SU-DHL-6 (cell line): ENCODE data around the gene VTA1.

Experiments used
- H2AFZ ChIP-seq: fragments of 200-600 bp; sonication (generic); 2 replicates; pipeline ENCODE4 v1.6.1; 2014; ENCODE audit warnings: low read depth, mild to moderate bottlenecking, moderate library complexity, mixed read lengths, antibody characterized with exemption, low read length; ENCODE audit not compliant: severe bottlenecking
- H3F3A ChIP-seq: fragments of 200-600 bp; shearing (Covaris generic); 2 replicates; pipeline ENCODE4 v1.6.0; 2016; ENCODE audit warnings: antibody characterized with exemption, mild to moderate bottlenecking; ENCODE audit not compliant: insufficient read depth
- H3K27ac ChIP-seq: fragments of 200-600 bp; sonication (generic); 2 replicates; pipeline ENCODE4 v1.5.1; 2016; ENCODE audit warnings: low read depth, mild to moderate bottlenecking, low read length, moderate library complexity, mixed read lengths
- H3K27me3 ChIP-seq: fragments of 200-600 bp; sonication (generic), shearing (Covaris generic); 2 replicates; pipeline ENCODE4 v1.6.0; 2014; ENCODE audit warnings: mild to moderate bottlenecking, low read length
- H3K36me3 ChIP-seq: fragments of 200-600 bp; sonication (generic); 2 replicates; pipeline ENCODE4 v1.6.1; 2014; ENCODE audit warnings: mild to moderate bottlenecking, low read length, mixed read lengths
- H3K4me2 ChIP-seq: fragments of 300-600, 200-600 bp; shearing (Covaris generic), sonication (generic); 2 replicates; pipeline ENCODE4 v1.6.0; 2014; ENCODE audit warnings: low read length, low read depth, mild to moderate bottlenecking; ENCODE audit not compliant: poor library complexity, severe bottlenecking
- H3K4me3 ChIP-seq: fragments of 200-600 bp; sonication (generic); 2 replicates; pipeline ENCODE4 v1.5.1; 2014; ENCODE audit warnings: antibody characterized with exemption, low read length, mild to moderate bottlenecking, mixed read lengths; ENCODE audit not compliant: insufficient read depth, poor library complexity, severe bottlenecking
- H3K79me2 ChIP-seq: fragments of 200-600 bp; sonication (generic); 2 replicates; pipeline ENCODE4 v1.6.1; 2014; ENCODE audit warnings: mild to moderate bottlenecking, low read length, moderate library complexity; ENCODE audit not compliant: insufficient read depth
- H3K9ac ChIP-seq: fragments of 200-600 bp; sonication (generic); 2 replicates; pipeline ENCODE4 v1.7.0; 2014; ENCODE audit warnings: mild to moderate bottlenecking, low read length
- H3K9me2 ChIP-seq: fragments of 200-600 bp; sonication (generic); replicated peaks from 2 replicates; pipeline ENCODE4 v1.6.1; 2014; ENCODE audit warnings: low read length; ENCODE audit not compliant: insufficient read depth
- H3K9me3 ChIP-seq: fragments of 200-600 bp; sonication (generic); 2 replicates; pipeline ENCODE4 v1.6.1; 2014; ENCODE audit warnings: low read length, mixed read lengths; ENCODE audit not compliant: insufficient read depth
- H4K20me1 ChIP-seq: fragments of 200-600 bp; sonication (generic); 2 replicates; pipeline ENCODE4 v1.6.1; 2014; ENCODE audit warnings: low read depth, mild to moderate bottlenecking, antibody characterized with exemption, low read length, moderate library complexity, mixed read lengths
- CTCF ChIP-seq: fragments of 200-600 bp; sonication (generic); IDR thresholded peaks from one replicate; pipeline ENCODE4 v1.5.1; 2017; ENCODE audit warnings: antibody characterized with exemption, mild to moderate bottlenecking, low read length, moderate library complexity; ENCODE audit not compliant: insufficient read depth, poor library complexity, severe bottlenecking
- EZH2phosphoT487 ChIP-seq: fragments of 200-600 bp; sonication (generic), shearing (Covaris generic); conservative IDR thresholded peaks from 2 replicates; pipeline ENCODE4 v1.6.1; 2018; ENCODE audit warnings: mild to moderate bottlenecking, antibody characterized with exemption, low read length, moderate library complexity, mixed read lengths

VTA1 gene

GRCh38 chr6:142165227-142165626 is 18.2 kb downstream of the VTA1 start:
- no peak overlapping the region for H3K9ac ChIP-seq
- H3K27ac ChIP-seq: no peak overlapping the region
- H2AFZ ChIP-seq: no peak overlapping the region
- H4K20me1 ChIP-seq: peaks cover 35% of the 10 kb centered on the region
- H3K4me2 ChIP-seq: no peak overlapping the region
- peaks cover 66% of the 10 kb centered on the region for H3K79me2 ChIP-seq
- H3F3A ChIP-seq: peaks cover 5% of the 10 kb centered on the region; the same call in 1 of the 2 replicates
- H3K36me3 ChIP-seq: peaks cover 22% of the 10 kb centered on the region; the same call in 1 of the 2 replicates
- no peaks in the 10 kb centered on the region for H3K27me3 ChIP-seq
- no peaks in the 10 kb centered on the region for H3K9me2 ChIP-seq
- no peaks in the 10 kb centered on the region for H3K9me3 ChIP-seq
- no peak overlapping the region for H3K4me3 ChIP-seq
- TF ChIP-seq CTCF (no peak), EZH2phosphoT487 (no peak)

GRCh38 chr6:142167071-142167470 is 20.0 kb downstream of the VTA1 start:
- peaks cover 29% of the 10 kb centered on the region; the same call in 1 of the 2 replicates for H3K36me3 ChIP-seq

GRCh38 chr6:142167486-142167885 is 20.4 kb downstream of the VTA1 start:
- Histone ChIP-seq H3K27me3 (no peaks in the 10 kb centered on the region), H3K9me3 (no peaks in the 10 kb centered on the region), H4K20me1 (peaks cover 16% of the 10 kb centered on the region), H3K79me2 (peaks cover 44% of the 10 kb centered on the region), H3K4me3 (no peak overlapping the region), H3K9me2 (no peaks in the 10 kb centered on the region), H3K27ac (no peak overlapping the region), H3K36me3 (peaks cover 32% of the 10 kb centered on the region; the same call in 1 of the 2 replicates), H2AFZ (no peak overlapping the region), H3K9ac (no peak overlapping the region), H3F3A (peaks cover 5% of the 10 kb centered on the region; the same call in 1 of the 2 replicates), H3K4me2 (no peak overlapping the region)
- no peak for TF ChIP-seq EZH2phosphoT487
- TF ChIP-seq CTCF: no peak

More at GRCh38 chr6:142167071-142167470, 20.0 kb downstream of the VTA1 start:
- Histone ChIP-seq H2AFZ (no peak overlapping the region), H3F3A (peaks cover 5% of the 10 kb centered on the region; the same call in 1 of the 2 replicates), H3K27ac (no peak overlapping the region), H3K9me3 (no peaks in the 10 kb centered on the region), H4K20me1 (peaks cover 19% of the 10 kb centered on the region), H3K79me2 (peaks cover 48% of the 10 kb centered on the region), H3K4me2 (no peak overlapping the region), H3K9me2 (no peaks in the 10 kb centered on the region), H3K9ac (no peak overlapping the region), H3K4me3 (no peak overlapping the region), H3K27me3 (no peaks in the 10 kb centered on the region)
- TF ChIP-seq CTCF: no peak
- no peak for TF ChIP-seq EZH2phosphoT487
